LNCAP (cell line): ENCODE data around the gene GDPD1.

Source experiments
- TF ChIP-seq, protein P1 (sequence below): fragments of 450-650 bp; IDR thresholded peaks from 2 replicates; pipeline ENCODE4 v1.5.1; 2017; ENCODE audit warnings: mild to moderate bottlenecking

Gene GDPD1

DNA sequence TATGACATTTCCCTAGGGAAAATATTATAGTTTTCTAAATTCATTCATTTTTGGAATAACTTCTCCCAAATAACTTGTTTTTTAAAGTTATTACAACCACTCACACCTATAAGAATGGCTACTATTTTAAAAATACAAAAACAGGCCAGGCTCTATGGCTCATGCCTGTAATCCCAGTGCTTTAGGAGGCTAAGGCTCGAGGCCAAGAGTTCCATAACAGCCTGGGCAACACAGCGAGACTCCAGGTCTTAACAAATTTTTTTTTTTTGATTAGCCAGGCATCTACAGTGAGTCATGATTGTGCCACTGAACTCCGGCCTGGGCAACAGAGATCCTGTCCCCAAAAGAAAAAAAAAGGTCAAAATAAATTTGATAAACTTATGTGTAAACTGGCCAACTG is 67.6 kb downstream of the GDPD1 start:
- TF ChIP-seq, protein P1, sequence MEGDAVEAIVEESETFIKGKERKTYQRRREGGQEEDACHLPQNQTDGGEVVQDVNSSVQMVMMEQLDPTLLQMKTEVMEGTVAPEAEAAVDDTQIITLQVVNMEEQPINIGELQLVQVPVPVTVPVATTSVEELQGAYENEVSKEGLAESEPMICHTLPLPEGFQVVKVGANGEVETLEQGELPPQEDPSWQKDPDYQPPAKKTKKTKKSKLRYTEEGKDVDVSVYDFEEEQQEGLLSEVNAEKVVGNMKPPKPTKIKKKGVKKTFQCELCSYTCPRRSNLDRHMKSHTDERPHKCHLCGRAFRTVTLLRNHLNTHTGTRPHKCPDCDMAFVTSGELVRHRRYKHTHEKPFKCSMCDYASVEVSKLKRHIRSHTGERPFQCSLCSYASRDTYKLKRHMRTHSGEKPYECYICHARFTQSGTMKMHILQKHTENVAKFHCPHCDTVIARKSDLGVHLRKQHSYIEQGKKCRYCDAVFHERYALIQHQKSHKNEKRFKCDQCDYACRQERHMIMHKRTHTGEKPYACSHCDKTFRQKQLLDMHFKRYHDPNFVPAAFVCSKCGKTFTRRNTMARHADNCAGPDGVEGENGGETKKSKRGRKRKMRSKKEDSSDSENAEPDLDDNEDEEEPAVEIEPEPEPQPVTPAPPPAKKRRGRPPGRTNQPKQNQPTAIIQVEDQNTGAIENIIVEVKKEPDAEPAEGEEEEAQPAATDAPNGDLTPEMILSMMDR: no peak

DNA sequence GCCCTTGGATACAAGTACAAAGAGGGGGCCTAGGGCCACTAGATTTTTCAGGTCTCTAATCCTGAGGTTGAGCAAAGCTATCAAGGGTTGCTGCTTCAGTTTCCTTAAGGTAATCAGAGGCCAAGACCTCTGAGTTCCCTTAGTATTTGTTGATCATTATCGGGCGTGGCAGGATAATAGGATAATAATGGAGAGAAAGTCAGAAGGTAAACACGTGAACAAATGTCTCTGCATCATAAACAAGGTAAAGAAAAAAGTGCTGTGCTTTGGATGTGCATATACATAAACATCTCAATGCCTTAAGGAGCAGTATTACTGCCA is 69.6 kb downstream of the GDPD1 start:
- TF ChIP-seq, protein P1: no peak

DNA sequence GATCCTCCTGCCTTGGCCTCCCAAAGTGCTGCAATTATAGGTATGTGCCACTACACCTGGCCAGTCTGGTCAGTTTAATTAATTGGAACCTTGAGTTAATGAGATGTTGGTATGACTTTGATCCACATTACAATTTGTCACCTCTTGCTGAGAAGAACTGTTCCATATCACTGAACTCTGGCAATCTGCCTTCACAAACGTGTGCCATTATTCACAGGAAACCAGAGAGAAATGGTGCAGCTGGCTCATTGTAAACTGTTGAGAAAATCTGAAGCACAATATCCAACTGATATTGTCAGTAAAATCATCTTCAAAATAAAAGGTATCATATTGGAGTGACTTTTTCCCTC is 71.8 kb downstream of the GDPD1 start:
- TF ChIP-seq, protein P1: no peak

DNA sequence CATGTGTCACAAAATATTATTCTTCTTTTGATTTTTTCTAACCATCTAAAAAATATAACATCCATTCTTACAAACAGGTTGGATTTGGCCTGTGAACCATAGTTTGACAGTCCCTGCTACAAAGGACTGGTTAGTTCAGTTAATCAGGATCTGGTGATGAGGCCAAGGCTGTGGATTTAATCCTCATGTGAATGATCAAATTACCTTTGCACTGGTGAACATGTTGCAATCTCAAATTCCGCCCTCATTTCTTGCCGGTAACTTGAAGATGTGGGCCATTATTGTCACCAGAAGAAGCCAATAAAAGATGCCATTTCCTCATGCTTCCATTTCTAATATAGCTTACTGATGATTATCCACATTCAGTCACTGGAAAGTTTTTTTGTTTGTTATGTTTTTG is 75.9 kb downstream of the GDPD1 start:
- TF ChIP-seq, protein P1: no peak

DNA sequence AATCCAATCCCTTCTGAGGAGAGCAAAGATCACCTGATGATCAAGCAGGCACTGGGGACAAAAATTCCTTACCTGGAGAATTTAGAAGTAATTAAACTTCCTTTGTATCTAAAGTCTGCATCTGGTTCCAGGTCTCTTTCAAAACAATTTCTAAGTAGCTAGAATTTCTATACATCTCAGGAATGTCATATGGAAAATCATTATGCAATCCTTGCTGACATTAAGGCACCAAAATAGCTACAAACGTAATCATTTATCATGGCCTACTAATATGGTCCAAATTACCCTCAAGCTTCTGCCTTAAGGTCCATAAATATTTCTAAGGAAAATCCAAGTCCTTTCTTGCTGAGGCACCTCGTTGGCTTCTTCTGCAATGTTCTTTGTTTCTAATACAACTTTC is 78.2 kb downstream of the GDPD1 start:
- TF ChIP-seq, protein P1: no peak

DNA sequence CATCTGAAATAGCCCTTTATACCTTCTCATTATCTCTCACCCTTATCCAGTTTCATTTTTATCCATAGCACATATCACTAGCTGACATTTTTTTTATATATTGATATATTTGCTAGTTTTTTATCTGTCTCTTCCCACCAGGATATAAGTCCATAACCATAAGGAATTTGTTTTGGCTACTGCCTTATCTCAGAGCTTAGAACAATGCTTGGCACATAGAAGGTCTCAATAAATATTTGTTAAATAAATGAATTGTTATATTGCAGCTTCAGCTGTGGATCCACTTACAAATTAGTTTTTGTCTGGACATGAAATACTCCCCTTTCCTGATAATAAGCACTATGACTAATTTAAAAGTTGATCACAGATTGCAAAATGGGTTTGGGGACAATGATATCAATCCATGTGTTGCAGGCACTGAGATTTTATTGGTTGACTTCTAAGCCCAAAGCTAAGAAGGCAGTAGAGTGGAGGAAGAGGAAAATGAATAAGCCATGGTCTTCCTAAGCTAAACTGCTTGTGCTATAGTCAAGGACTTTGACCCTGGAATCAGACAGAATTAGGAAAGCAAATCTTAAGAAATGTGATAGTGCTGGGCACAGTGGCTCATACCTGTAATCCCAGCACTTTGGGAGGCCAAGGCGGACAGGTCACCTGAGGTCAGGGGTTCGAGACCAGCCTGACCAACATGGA is 79.2 kb downstream of the GDPD1 start:
- TF ChIP-seq, protein P1: no peak

DNA sequence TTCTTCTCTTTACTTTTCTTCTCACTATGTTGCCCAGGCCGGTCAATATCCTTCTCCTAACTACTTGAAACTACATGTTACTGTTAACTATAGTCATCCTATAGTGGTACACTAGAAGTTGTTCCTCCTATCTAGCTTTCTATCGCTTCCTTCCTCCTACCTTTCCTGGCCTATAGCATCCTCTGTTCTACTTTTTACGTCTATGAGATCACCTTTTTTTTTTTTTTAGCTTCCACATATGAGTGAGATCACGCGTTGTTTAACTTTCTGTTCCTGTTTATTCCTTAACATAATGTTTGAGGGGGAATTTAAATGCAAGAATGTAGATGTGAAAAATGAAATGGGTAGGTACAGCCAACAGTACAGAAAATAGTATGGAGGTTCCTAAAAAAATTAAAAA is 80.6 kb downstream of the GDPD1 start:
- TF ChIP-seq, protein P1: no peak

DNA sequence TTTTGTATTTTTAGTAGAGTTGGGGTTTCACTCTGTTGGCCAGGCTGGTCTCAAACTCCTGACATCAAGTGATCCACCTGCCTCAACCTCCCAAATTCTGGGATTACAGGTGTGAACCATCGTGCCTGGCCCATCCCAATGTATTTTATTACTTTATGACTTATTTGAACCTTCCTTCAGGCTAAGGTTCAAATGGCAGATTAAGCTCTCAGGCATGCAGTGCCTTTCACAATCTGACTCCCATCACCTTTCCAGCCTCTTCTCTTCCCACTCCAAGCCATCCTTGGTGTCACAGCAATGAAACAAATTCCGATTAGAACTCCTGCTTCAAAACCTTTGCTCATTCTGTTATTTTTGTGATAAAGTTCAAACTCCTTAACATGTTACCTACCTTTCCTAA is 84.5 kb downstream of the GDPD1 start:
- TF ChIP-seq, protein P1: no peak
